Bladder microvascular endothelial cell (primary cell): ENCODE data around the gene OTUD7B. TPM values are rescaled to one million over a fixed set of nuclear protein-coding genes. Genes with fewer than 3 reads are reported as not detected.

Source experiments
- total RNA-seq: library from RNA; depleted of rRNA; stranded (reverse); fragments of >200 nt; gene quantifications from 2 replicates; pipeline ENCODE4 v1.2.3, GENCODE V29; 2014

OTUD7B gene
- total RNA-seq: 8.4 and 16.9 TPM in 2 replicates

DNA sequence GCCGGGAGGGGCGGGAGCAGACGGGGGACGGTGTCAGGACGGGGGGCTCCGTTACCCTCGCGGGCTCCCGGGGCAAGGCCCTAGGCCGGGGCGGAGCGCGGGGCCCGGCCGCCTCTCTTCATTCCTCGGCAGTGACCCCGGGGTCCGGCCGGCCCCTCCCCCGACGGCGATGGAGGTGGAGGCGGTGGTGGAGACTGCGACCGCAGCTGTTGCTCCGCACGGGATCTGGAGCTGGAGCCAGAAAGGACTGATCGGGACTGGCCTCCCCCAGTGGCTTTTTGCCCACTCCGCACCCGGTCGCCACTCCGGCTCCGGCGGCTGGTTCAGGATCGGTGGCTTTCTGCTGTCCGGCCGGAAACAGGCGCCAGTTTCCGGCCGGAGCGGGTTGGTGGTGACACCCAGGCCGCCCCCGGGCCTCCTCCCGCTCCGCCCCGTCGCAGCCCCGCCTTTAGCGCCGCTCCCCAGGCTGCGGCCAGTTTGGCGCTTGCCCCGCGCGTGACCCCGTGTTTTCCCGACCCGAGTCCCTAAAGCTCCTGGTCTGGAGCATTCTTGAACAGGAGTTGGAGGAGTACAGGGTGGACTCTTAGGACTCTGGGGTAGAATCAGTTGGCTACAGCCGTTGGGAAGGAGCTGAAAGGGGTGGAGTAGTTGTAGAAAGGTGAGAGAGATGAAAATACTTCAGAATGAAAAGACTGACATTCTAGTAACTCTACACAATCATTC lies at the start of gene OTUD7B:
Gene OTUD7B (minus strand): TSS at position 334 of the 723 bp plus-strand sequence. CDS start 33,216 bp downstream, outside the sequence.

DNA sequence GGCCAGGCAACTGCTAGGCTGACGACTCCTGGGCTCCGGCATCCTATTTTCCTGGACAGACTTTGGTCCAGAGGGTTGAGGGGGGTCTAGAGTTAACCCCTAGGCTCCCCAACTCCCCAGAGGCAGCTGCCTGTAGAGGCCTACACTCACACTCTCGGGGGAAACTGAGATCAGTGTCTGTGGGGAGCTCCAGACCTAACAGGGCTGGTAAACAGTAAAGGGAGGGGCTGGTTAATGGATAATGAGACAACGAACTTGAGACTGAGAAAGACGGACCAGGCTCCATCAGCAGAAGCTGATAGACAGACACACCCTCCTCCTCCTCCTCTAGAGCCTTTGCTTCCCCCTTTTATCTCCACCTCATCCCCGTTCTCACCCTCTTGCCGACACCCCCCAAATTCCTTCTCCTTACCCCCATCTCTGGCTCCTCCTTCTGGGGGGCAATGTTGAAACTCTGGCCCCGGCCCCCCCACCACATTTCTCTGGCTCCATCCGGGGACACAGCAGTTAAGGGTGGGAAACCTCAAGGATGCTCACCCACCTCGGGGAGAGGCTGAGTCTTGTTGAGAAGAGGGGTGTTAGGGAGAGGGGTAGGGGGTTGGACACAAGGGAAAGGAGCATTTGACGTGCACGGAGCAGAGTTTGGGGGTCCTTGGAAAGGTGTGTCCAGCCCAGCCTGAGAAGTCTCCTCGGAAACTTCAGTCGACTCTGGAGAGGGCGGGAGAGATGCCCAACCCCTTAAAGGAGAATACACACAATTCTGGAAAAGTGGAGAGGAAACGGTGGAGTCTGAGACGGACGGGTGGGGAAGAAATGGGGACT lies 74.1 kb downstream of the OTUD7B start, which contains the start of gene MTMR11:
Gene MTMR11 (minus strand): TSS at position 710 of the 822 bp plus-strand sequence. CDS start 232 bp downstream, at position 478.

DNA sequence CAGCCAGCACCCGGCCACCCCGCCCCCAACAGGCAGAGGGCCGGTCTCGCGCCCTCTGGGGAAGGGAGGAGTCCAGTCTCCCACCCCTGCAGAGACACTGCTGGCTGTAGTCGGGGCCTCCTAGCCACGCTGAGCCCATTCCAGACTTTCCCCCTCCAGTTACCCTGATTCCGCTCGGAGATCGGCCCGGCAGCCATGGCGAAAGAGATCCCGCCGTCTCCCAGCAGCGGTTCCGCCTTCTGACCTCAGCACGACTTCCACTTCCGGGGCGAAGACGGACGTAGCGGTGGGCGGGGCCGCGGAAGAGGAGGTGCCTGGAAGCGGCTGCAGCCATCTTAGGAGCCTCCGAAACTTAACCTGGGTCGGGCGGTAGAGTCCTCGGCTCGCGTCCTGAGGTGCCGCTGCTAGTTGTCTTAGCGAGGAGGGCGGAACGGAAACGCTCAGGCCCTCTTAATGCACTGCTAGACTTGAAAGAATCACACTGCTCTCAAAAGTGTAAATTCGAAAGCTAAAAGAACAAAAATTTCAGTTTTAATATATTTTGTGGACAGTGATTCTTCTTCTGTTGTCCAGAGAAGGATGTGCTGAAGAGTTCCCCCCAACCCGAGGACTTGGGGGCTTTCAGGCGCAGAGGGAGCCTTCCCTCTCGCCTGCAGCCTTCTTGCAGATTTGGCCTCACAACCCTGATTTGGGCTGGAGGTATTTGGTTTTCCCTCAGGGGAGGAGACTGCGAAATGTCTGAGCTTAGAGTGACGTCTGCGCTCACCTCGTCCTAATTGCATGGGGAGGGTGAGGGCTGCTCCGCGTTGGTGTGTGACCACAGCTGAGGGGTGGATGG lies 82.7 kb downstream of the OTUD7B start, which contains the start of gene SF3B4:
Gene SF3B4 (minus strand): TSS at position 241 of the 838 bp plus-strand sequence. CDS start 44 bp downstream, at position 197.

DNA sequence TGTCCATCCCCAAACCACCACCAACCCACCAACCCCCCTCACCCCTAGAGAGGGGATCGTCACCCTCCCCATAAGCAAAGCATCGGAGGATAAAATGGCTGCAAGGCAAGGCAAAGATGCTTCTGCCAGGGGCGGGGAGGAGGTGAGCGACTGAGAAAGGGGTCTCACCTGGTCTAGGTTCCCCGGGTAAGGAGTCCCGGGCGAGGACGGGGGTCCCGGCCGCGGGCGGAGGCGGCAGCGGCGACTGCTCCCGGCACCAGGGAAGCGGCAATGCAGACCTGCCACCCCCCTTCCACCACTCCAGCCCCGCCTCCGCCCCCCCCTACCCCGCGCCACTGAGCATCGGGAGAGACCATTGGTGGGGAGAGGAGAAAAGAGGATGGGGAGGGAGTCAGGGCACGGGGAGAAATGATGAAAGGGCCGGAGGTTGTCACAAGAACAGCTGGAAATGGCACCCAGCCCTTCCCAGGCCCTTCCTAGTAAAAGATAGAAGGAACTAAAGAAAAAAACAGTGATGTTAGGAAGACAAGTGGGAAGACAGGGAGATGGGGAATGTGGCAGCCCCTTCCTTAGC lies 92.9 kb downstream of the OTUD7B start, which contains the start of gene SV2A:
Gene SV2A (minus strand): TSS at position 274 of the 574 bp plus-strand sequence. CDS start 4,004 bp downstream, outside the sequence.

DNA sequence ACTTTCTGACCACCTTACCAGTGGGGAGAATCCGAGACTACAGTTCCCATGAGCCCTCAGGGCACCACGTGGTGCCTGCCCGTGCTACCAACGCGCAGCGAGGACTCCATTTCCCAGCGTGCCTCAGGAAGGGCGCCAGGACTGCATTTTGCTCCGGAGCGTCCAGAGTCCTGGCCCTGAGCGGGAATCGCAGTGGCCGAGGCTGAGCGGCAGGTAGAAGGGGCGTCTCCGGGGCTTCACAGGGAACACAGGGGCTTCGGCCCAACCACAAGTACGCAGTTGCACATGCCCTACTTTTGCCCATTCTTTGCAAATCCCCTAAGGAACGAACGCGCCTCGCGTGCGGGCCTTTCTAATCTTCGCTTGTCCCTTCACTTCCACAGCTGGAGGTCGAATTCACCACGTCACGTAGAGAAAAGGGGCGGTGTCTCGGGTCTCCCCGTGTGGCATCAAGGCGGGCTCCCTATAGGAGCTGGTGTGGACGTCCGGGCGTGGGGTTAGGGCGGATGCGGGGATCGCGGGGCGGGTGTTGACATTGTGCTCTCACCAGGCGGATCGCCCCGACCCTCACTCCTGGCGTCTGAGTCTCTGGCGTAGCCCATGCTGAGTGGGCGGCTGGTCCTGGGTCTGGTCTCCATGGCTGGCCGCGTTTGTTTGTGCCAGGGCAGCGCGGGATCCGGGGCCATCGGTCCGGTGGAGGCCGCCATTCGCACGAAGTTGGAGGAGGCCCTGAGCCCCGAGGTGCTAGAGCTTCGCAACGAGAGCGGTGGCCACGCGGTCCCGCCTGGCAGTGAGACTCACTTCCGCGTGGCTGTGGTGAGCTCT lies 110.9 kb downstream of the OTUD7B start, which contains the start of gene BOLA1:
Gene BOLA1 (plus strand): TSS at position 109 of the 825 bp plus-strand sequence. CDS start 492 bp downstream, at position 601.

Other genes starting within 250 kb of the OTUD7B start
- not detected in 2 replicates for gene FCGR1A, start 228.0 kb downstream of the OTUD7B start, total RNA-seq
- 7.8 and 8.3 TPM in 2 replicates for gene BOLA1, start 111.2 kb downstream of the OTUD7B start, total RNA-seq
- 0.32 and 3.3 TPM in 2 replicates for gene SV2A, start 92.9 kb downstream of the OTUD7B start, total RNA-seq
- gene SF3B4, start 82.9 kb downstream of the OTUD7B start, total RNA-seq: 6.2 and 18.9 TPM in 2 replicates
- gene MTMR11, start 73.8 kb downstream of the OTUD7B start, total RNA-seq: 0.16 and 0.94 TPM in 2 replicates
- 18.6 and 43.3 TPM in 2 replicates for gene VPS45, start 57.0 kb upstream of the OTUD7B start, total RNA-seq
- gene PLEKHO1, start 139.2 kb upstream of the OTUD7B start, total RNA-seq: 91.6 and 107 TPM in 2 replicates
- 19.4 and 26.1 TPM in 2 replicates for gene ANP32E, start 225.4 kb upstream of the OTUD7B start, total RNA-seq
- gene CA14, start 247.0 kb upstream of the OTUD7B start, total RNA-seq: not detected in 2 replicates